Hepatocyte (in vitro differentiated cells): Measurements from ENCODE around the gene ALG14. TPM values are rescaled to one million over a fixed set of nuclear protein-coding genes. Genes with fewer than 3 reads are reported as not detected.

Experiments
- DNase-seq: peaks from one replicate; pipeline ENCODE4 v3.0.0-alpha.2; 2016; ENCODE audit warnings: low spot score
- H2AFZ ChIP-seq: fragments of 200-600 bp; sonication (generic); 2 replicates; pipeline ENCODE4 v1.6.0; 2016; ENCODE audit warnings: antibody characterized with exemption, mild to moderate bottlenecking
- H3K27ac ChIP-seq: fragments of 200-600 bp; sonication (generic); 2 replicates; pipeline ENCODE4 v1.5.1; 2016; ENCODE audit warnings: mild to moderate bottlenecking
- H3K27me3 ChIP-seq: fragments of 200-600 bp; sonication (generic); 2 replicates; pipeline ENCODE4 v1.6.1; 2016
- H3K36me3 ChIP-seq: fragments of 200-600 bp; sonication (generic); replicated peaks from 2 replicates; pipeline ENCODE4 v1.5.1; 2016; ENCODE audit warnings: low read depth; ENCODE audit not compliant: insufficient read depth
- H3K4me1 ChIP-seq: fragments of 200-600 bp; sonication (generic); 2 replicates; pipeline ENCODE4 v1.5.1; 2016; ENCODE audit warnings: mild to moderate bottlenecking, moderate library complexity; ENCODE audit not compliant: insufficient read depth
- H3K4me2 ChIP-seq: fragments of 200-600 bp; sonication (generic); 2 replicates; pipeline ENCODE4 v1.6.0; 2016
- H3K4me3 ChIP-seq: fragments of 200-600 bp; sonication (generic); 2 replicates; pipeline ENCODE4 v1.5.1; 2016; ENCODE audit warnings: mild to moderate bottlenecking
- H3K79me2 ChIP-seq: fragments of 200-600 bp; sonication (generic); 2 replicates; pipeline ENCODE4 v1.6.0; 2017; ENCODE audit warnings: mild to moderate bottlenecking
- H3K9me2 ChIP-seq: fragments of 200-600 bp; sonication (generic); replicated peaks from 2 replicates; pipeline ENCODE4 v1.6.0; 2017; ENCODE audit warnings: mild to moderate bottlenecking; ENCODE audit not compliant: insufficient read depth
- H3K9me3 ChIP-seq: fragments of 200-600 bp; sonication (generic); 2 replicates; pipeline ENCODE4 v1.5.1; 2016; ENCODE audit warnings: low read depth, mild to moderate bottlenecking
- H4K20me1 ChIP-seq: fragments of 200-600 bp; sonication (generic); 2 replicates; pipeline ENCODE4 v1.6.0; 2016; ENCODE audit warnings: mild to moderate bottlenecking; ENCODE audit not compliant: insufficient read depth, poor library complexity, severe bottlenecking
- CTCF ChIP-seq: fragments of 200-600 bp; sonication (generic); IDR thresholded peaks from 2 replicates; pipeline ENCODE4 v1.5.1; 2016; ENCODE audit warnings: antibody characterized with exemption, mild to moderate bottlenecking; ENCODE audit not compliant: poor library complexity
- EZH2 ChIP-seq: fragments of 200-600 bp; sonication (generic); IDR thresholded peaks from 2 replicates; pipeline ENCODE4 v1.6.1; 2016; ENCODE audit warnings: antibody characterized with exemption, mild to moderate bottlenecking, borderline replicate concordance
- EZH2phosphoT487 ChIP-seq: fragments of 200-600 bp; sonication (generic); IDR thresholded peaks from one replicate; pipeline ENCODE4 v1.6.1; 2018; ENCODE audit warnings: antibody characterized with exemption, mild to moderate bottlenecking, low read depth, moderate library complexity; ENCODE audit not compliant: unreplicated experiment, severe bottlenecking
- WGBS: methylation state at CpG from one replicate; pipeline ENCODE4 v1.1.6; 2016; ENCODE audit warnings: low lambda C conversion rate; ENCODE audit errors: missing lambda C conversion rate; 5-methylcytosine and 5-hydroxymethylcytosine counted together
- polyA plus RNA-seq: library from polyadenylated mRNA; unstranded; fragments of >200 nt; fragmentation: Nextera tagmentation; extraction: Ambion mirVana; gene quantifications from 2 replicates; pipeline ENCODE4 v1.2.1, GENCODE V29; 2016
- total RNA-seq: library from RNA; depleted of rRNA; stranded (reverse); fragments of >200 nt; gene quantifications from 2 replicates; pipeline ENCODE4 v1.2.3, GENCODE V29; 2014

Gene ALG14
- total and polyA plus RNA-seq, 2 experiments from 2014 or later, result 2.5 to 22.5 TPM

GRCh38 chr1:95108792-95109191 lies 36.0 kb upstream of the ALG14 start:
- DNase-seq, result no peak
- Histone ChIP-seq H3K4me1 (no peaks in the 10 kb centered on the region), H3K27ac (no peak overlapping the region), H3K4me3 (no peak overlapping the region), H4K20me1 (no peaks in the 10 kb centered on the region), H2AFZ (no peak overlapping the region), H3K4me2 (no peak overlapping the region), H3K36me3 (no peaks in the 10 kb centered on the region), H3K27me3 (no peaks in the 10 kb centered on the region), H3K79me2 (no peaks in the 10 kb centered on the region), H3K9me3 (no peaks in the 10 kb centered on the region), H3K9me2 (peaks cover 4% of the 10 kb centered on the region)
- 93% methylated on average over 2 of the region's 2 CpGs for WGBS
- TF ChIP-seq CTCF (no peak), EZH2phosphoT487 (no peak), EZH2 (no peak)

- no peak overlapping the region for H2AFZ ChIP-seq
- H3K4me3 ChIP-seq, result no peak overlapping the region
- TF ChIP-seq CTCF (no peak), EZH2phosphoT487 (no peak), EZH2 (no peak)
- H3K4me1 ChIP-seq, result no peaks in the 10 kb centered on the region
- WGBS, result 84% methylated on average over 4 of the region's 4 CpGs
- H3K79me2 ChIP-seq, result no peaks in the 10 kb centered on the region
- H3K36me3 ChIP-seq, result no peaks in the 10 kb centered on the region
- no peaks in the 10 kb centered on the region for H3K9me3 ChIP-seq
- H3K27ac ChIP-seq, result no peak overlapping the region
- no peaks in the 10 kb centered on the region for H3K9me2 ChIP-seq
- DNase-seq, result no peak
- no peaks in the 10 kb centered on the region for H3K27me3 ChIP-seq
- H3K4me2 ChIP-seq, result no peak overlapping the region
- no peaks in the 10 kb centered on the region for H4K20me1 ChIP-seq
Observed at GRCh38 chr1:95098196-95098595, 25.4 kb upstream of the ALG14 start.

- no peak overlapping the region for H3K4me2 ChIP-seq
- H3K27me3 ChIP-seq, result no peaks in the 10 kb centered on the region
- no peak overlapping the region for H2AFZ ChIP-seq
- DNase-seq, result no peak
- H3K9me3 ChIP-seq, result no peaks in the 10 kb centered on the region
- WGBS, result 86% methylated on average over 4 of the region's 4 CpGs
- no peaks in the 10 kb centered on the region for H3K9me2 ChIP-seq
- TF ChIP-seq EZH2phosphoT487, result no peak
- no peaks in the 10 kb centered on the region for H3K4me1 ChIP-seq
- no peaks in the 10 kb centered on the region for H3K36me3 ChIP-seq
- no peaks in the 10 kb centered on the region for H3K79me2 ChIP-seq
- H3K4me3 ChIP-seq, result no peak overlapping the region
- no peaks in the 10 kb centered on the region for H4K20me1 ChIP-seq
- no peak overlapping the region for H3K27ac ChIP-seq
Observed at GRCh38 chr1:95097426-95097825, 24.7 kb upstream of the ALG14 start.

GRCh38 chr1:95096218-95096841 lies 23.6 kb upstream of the ALG14 start:
- DNase-seq, result no peak
- Histone ChIP-seq H3K27ac (peak overlapping the region; percentile 44), H3K4me2 (no peak overlapping the region), H3K4me3 (no peak overlapping the region), H3K36me3 (no peaks in the 10 kb centered on the region), H3K9me3 (no peaks in the 10 kb centered on the region), H3K27me3 (no peaks in the 10 kb centered on the region), H3K4me1 (no peaks in the 10 kb centered on the region), H4K20me1 (no peaks in the 10 kb centered on the region), H2AFZ (no peak overlapping the region), H3K79me2 (no peaks in the 10 kb centered on the region), H3K9me2 (no peaks in the 10 kb centered on the region)
- 91% methylated on average over 6 of the region's 6 CpGs for WGBS
- TF ChIP-seq EZH2phosphoT487 (no peak), EZH2 (no peak), CTCF (no peak)
